NCI-H526 treated with DMSO at 0.1 percent for 48 hours (cell line): ENCODE measurements around the gene CCT6B.
"Not testable (repeated sequence)": the region's sequence is repeated elsewhere in the genome, so short reads cannot be mapped to it uniquely, and the experiment has no call there.

Experiments
- DNase-seq: peaks from one replicate; lab custom pipeline; 2025; lab: John Stamatoyannopoulos, UW

The CCT6B gene

DNA sequence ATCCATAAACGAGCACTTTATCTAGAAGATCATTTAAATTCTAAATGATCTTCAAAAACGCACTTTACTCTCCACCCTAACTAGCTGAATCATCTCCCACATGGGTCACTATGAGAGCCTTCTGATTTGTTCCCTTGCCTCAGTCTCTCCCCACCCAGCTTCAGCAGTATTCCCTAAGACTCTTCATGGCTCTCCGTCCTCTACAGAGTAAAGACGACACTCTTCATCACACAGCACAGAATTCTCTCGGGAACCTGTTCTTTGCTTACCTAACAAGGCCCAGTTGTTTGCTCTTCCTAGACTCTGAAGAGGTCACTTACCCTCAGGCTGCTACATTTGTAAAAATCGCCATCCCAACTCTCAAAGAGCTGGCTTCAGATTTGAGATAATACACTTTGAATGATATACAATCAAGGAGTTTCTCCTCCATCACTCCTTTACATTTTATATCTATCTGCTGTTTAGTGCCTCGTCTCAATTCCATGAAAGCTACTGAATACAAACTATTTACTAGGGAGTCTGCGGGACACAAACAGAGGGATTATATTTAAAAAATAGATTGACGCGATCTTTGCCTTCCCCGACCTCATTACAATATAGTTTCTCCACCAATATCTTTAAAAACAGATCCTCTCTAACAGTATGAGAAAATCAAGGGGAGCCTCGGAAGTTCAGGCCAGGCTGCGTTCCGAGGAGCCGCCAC lies 18.5 kb upstream of the CCT6B start:
- no peak for DNase-seq

DNA sequence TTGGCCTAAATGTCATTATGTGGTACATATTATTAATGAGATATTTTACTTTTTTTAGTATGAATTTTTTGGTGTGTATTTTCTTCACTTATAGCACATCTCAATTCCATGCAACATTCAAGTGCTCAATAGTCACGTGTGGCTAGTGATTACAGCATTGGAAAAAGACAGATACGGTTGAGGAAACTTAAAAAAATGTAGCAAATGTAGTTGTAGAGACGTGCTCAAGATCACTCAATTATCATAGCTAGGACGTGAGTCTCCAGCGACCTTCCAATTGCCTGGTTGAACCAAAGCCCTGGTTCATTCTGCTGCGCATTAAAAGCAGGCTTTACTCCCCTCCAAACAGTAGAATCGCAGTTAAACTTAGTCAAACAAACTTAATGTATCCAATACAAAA lies 17.9 kb upstream of the CCT6B start:
- DNase-seq, result no peak

DNA sequence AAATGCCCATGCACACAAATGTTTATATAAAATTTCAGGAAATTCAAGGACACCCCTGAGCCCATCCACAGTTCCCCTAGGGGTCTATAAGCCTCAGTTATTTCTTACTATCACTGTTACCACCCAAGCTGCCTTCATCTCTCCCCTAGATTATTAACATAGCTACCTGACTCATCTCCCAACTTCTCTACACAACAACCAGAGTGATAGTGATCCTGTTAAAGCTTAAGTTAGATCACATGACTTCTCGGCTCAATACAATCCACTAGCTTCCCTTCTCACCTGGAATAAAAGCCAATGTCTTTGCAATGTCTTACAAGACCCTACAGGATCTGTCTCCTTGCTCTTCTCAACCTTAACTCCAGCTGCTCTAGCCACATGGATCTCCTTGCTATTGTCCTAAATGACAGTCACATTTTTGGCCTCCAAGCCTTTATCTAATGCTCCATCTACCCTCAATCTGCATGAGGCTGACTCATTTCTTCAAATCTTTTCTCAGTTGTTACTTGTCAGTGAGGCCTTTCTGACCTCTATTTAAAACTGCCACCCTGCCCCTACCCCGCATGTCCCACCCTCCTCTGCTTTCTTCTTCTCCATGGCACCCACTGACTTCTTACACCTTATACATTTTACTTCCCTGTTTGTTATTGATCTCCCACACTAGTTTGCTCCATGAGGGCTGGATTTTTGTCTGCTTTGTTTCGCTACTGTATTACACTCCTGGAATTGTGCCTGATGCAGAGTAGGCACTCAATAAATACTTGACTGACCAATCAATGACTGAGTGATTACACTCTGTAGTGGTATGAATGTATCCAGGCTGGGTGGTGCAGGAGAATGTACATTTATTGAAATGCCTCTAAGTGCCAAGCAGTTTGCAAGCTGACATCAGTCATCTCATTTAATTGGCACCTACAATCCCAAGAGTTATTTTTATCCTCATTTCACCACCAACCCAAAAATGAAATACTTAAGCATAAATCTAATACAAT lies 13.8 kb upstream of the CCT6B start:
- no peak for DNase-seq

DNA sequence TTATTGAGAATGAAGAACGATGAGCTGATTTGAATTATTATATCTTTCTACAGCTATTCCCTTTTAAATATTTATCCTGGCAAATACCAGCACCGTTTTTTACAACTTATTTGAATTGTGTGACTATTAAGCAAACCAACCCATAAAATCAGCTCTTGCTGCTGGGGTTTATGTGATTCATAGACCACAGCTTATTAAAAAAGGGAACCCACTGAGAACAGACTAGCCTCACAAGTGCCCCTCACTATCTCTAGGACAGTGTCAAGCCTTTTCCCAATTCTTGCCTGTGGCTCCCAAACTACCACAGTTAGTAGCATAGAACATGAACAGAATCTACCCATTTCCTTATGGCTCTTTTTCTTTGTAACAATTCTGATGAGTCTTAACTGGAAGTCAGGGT lies 12.9 kb upstream of the CCT6B start:
- no peak for DNase-seq

DNA sequence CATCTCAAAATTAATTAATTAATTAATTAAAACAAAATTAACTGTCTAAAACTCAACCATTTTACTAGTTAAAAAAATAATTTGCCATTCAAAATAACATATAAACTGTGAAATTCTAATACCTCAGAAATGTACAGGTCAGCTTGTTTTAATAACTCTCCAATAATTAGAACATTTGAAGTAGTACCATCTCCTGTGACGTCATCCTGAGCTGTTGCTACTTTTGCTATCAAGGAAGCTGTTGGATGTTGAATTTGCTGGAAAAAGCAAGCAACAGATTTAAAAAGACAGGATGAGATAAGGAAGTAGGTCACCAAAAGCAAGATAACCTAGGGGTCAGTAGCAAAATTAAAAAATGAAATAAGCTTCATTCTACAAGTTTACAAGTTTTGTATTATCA lies 2.8 kb downstream of the CCT6B start:
- DNase-seq, result no peak

DNA sequence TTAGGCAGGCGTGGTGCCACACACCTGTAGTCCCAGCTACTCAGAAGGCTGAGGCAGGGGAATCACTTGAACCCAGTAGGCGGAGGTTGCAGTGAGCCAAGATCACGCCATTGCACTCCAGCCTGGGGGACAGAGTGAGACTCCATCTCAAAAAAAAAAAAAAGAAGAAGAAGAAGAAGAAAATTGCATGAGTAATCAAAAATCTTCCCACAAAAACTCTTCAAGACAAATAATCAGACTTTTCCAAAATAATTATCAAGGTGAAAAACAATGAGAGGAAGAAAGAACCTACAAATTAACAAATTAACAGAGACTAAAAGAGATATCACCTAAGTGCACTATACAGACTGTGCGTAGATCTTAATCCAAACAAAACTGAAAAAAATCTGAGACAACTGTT lies 10.5 kb downstream of the CCT6B start:
- DNase-seq, result not testable (repeated sequence)

DNA sequence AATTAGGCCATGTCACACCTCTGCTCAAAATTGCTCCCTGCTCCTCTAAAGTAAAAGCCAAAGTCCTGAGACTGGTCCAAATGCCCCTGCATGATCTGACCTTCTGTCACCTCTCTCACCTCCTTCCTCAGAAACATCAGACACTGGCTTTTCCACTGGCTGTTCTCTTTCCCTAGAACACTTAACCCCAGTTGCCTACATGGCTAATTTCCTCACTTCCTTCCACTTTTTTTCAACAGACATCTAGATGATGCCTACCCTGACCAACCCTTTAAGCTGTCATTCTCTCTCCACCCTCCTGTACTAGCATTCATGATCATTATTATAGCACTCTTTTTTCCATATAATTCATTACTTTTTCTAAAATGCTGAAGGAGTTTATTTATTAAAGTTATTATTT lies 31.0 kb downstream of the CCT6B start:
- no peak for DNase-seq

DNA sequence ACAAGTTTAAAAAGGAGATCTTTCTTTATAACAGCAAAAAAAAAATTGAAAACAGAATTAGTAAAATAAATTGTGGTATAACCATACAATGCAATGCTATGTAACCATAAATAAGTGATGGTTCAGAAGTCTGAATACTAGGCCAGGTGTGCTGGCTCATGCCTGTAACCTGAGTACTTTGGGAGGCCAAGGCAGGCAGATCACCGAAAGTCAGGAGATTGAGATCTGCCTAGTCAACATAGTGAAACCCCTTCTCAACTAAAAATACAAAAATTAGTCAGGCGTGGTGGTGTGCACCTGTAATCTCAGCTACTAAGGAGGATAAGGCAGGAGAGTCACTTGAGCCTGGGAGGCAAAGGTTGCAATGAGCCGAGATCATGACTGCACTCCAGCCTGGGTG lies 34.6 kb downstream of the CCT6B start:
- DNase-seq, result no peak

DNA sequence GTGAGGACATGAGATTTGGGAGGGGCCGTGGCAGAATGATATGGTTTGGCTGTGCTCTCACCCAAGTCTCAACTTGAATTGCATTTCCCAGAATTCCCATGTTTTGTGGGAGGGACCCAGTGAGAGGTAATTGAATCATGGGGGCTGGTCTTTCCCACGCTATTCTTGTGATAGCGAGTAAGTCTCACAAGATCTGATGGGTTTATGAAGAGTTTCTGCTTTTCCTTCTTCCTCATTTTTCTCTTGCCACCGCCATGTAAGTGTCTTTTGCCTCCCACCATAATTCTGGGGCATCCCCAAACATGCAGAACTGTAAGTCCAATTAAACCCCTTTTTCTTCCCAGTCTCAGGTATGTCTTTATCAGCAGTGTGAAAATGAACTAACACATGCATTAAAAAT lies 40.6 kb downstream of the CCT6B start:
- DNase-seq, result no peak

DNA sequence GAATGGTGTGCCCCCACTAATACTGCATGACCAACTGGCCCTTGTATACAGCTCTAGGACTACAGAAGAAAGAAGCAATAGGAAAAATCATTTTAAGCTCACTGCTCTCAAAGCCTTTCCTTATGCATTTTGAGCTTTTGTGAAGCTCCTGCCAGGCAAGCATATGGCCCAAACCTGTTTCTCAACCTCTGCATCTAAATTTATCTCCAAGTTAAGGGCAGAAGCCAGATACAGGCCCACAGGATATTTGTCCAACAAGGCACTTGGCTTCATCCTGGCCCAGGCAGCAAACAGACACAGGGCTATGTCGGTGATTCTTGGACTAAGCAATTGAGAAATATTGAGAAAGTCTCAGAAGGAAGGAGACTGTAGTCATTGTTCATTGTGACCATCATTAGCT lies 43.9 kb downstream of the CCT6B start:
- DNase-seq, result no peak

DNA sequence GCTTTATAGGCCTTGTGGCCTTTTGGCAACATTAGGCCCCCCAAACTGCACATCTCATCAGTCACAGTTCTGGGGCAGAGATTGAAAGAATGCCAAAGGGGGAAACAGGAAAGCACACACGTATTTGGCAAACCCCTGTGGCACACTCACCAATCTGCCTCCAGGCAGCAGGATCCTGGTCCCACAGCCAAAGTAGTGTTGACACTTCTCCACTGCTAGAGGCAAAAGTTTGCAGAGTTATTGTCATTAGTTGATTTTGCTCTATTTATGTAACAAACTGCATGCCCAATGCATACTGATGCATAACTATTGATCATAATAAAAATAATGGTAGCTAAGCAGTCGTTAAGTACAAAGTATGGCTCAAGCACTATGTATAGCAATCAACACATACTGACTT lies 45.1 kb downstream of the CCT6B start:
- no peak for DNase-seq

DNA sequence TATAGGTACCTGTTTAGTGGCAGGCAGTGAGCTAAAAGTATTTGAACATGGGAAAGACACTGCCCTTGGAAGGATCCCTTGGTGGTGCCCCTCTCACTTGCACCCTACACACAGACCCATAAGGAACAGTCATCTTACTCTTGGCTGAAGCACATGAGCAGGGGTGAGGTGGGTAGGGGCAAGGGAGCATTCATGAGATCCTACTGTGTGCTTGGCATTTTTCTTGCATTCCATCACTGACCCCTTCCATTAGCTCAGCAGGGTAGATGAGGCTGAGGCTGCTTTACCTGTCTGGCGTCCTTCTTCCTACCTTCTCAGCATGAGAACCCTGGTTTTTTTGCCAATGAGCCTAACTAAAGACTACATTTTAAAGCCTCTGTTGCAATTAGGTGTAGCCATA lies 48.3 kb downstream of the CCT6B start:
- no peak for DNase-seq

DNA sequence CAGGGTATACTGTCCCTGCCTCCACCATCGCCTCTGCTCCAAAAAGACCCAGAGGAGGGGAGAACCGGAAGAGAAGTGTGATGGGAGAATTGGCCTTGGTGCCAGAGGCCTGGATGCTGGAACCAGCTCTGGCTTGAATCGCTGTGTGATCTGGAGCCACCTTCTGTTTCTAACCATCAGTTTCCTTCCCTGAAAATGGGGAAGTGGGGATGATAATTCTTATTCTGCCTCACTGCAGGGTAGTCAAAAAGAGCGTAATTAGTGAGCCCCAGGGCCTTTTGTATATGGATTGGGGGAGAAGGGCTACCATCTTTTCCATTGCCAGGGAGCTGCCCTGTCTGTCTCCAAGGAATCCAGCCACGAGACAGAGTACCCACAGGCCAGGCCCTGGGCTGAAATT lies 52.2 kb downstream of the CCT6B start:
- no peak for DNase-seq

DNA sequence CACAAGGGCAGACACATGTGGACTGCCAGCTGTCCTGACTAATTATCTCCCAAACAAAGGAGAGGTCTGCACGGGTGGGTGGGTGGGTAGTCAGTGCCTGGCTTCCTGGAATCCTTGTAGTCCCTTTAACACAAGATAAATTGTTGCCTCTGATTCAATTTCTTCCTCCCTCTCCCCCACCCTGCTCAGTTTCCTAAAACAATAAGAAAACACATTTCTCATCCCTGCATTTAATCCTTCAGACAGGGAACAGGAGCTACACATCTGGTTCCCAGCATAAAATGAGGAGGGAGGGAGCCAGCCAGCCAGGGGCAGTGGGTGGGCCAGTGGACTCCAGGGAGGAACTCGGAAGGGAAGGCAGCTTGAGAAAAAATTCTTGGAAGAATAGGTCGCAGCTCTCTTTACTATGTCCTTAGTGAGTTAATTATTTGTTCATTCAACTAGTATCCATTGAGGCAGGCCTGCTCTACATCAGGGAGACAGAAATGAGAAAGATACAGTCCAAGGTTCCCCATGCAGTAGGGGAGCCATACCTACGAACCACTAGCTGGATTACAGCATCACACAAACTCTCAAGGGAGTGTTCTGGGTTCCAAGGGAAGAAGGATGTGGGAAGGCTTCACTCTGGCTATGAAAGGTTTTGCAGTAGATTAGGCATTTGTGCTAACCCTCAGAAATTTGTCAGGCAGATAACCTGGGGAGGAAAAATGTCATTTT lies 58.3 kb downstream of the CCT6B start:
- DNase-seq, result no peak

DNA sequence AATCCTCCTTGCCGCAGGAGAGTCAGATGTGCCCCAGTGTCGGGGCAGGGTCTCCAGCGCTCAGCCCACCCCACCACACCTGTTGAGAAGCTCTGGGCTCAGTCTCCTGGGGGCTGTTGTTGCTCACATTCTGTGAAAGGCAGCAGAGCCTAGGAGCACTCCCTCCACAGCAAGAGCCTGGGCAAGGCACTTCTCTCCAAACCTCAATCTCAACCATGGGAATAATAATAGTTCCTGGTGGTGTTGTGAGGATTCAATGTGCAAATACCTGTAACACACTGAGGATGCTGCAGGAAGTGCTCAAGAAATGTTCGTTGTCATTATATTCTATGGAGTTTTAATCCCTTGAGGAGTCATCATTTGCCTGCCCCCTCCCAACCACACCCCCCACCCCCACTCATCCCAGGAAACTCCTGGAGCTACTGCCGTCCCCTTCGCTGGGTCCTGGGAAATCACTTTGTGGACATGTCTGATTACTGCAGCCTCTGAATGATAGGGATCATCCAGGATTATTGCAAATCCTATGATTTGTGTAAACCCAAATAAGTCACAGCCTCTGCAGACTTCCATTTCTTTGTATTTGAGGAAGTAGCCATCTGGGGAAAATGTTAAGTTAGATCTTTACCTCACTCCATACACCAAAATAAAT lies 61.5 kb downstream of the CCT6B start:
- no peak for DNase-seq

DNA sequence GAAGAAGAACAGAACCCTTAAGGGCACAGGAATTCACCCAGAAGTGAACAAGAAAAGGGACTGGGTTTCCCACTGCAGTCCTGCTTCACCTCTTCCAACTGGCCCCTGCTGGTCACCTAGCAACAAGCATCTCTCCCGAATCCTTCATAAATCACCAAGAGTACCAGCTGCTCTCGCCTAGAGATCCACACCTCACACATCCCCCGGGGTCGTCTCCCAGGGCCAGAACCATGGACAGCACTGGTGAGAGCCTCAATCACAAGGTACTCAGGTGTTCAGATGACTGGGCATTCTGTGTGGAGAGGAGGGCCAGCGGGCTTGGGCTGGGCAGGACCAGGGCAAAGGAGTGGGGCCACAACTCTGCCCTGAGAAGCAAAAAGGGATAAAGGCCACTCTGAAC lies 65.9 kb downstream of the CCT6B start:
- no peak for DNase-seq

DNA sequence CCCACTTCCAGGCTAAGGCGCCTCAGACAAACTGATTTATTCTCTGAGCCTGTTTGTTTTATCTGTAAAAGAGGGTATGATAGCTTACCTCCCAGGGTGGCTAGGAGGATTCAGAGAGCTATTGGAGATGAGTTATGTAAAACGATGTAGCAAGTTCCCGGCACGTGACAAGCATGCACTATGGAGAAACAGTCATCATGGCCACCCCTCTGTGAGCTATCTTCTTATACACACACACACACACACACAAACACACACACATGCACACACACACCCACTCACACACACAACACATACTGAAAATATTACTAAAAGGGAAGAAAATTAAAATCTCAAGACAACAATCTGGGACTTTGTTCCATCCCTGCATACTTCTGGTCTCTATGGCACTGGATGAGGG lies 66.3 kb downstream of the CCT6B start:
- no peak for DNase-seq

DNA sequence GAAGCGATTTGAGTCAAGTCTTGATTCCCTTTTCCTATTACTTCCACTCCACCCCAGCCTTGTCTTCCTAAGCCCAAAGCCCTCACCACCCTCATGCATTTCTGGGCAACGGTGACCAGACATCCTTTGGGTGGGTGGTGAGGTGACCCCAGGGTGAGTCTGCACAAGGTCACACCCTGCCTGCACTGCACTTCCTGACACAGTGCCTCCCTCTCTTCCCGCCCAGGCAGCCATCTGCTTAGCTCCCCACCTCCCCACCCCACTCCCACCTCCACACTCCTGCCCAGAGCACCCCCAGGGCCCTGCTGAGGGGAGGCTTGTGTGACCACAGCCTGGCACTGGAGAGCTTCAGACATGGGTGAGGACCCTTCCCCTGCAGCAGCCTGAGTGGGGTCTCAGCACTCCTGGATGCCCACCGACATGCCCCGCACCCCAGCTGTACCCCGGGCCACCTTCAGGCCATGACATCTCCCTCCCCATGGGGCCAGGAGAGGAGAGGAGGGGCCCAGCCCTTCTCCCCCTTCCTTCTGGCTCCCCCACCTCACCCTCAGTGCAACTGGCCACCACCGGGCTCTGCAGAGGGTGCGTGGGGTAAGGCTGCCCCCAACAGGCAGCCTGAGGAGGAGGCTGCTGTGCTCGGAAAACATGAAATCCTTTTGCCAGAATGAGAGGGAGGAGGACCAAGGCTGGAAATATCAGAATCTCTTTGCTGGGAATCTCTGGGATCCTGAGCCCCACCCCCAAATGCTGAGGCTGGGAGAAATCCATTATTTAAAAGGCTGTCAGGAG lies 68.6 kb downstream of the CCT6B start:
- no peak for DNase-seq

DNA sequence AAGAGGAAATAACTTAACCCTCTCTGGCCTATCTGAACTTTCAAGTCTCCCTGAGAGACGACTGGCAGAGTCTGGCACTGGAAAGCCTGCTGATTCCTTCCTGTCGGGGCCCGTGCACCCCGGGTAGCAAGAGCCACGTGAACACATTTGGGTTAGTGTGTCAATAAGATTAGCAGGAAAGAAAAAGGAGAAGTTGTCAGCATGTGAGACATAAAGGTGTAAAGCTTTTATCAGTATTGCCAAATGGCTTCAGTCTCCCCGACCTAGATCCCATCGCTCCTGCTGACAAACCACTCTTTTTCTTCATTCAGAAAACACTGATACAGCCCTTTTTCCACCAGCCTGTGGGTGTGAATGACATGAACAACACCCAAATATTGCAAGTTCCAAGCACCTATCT lies 74.4 kb downstream of the CCT6B start:
- DNase-seq, result no peak

DNA sequence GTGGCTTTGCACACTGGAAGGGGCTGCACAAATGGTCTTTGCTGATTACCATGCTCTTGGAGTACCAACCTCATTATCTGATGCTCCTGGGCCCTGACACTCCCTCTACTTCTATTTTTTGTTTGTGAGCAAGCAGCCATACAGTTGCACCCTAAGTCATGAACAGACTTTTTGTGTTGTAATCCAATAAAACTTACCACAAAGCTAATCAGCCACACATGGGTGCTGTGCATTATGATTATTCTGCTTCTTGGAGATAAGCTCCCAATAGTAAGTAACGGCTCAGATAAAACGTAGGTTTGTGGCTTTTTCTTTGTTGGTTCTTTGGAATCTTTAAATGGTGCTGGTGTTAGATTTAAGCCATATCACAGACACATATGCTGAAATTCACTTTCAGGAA lies 76.2 kb downstream of the CCT6B start:
- no peak for DNase-seq

DNA sequence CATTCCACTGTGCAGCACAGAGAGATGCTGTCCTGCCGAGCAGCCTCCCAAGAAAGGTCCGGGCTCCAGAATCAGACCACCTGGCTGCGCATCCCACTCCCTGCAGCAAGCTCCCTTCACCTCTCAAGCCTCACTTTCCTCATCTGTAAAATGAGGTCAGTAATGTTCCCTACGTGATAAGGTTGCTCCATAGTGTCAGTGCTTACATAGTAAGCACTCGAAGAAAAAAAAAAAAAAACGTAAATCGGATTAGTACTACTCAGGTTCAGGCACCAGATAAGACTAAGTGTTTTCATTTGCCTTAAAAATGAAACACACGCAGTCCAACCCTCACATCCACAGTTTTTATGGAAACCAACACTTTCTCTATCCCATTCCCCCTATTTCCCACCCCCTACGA lies 76.7 kb downstream of the CCT6B start:
- DNase-seq, result no peak
